ENCODE data around the gene PDE5A.

PDE5A gene

DNA sequence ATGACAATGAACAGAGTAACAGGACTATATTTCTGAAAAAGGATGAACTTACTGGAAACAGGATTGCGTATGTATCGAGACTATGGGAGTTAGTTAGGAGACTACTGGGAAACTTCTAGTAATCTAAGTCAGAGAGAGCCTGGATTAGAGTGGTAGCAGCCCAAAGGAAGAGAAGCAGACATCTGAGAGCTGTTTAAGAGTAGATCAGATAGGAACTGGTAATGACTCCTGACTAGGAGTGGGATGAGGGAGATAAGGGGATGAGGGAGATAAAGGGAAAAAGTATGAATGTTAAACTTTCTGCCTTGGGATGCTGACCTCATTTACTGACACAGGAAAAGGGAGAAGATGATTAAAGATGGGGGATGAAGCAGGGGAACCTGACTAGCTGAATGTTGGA is 116.2 kb downstream of the PDE5A start:
- H3K4me3 ChIP-seq (ENCODE audit: low read depth, low read length), result no peak overlapping the region
- TF ChIP-seq, protein P1, sequence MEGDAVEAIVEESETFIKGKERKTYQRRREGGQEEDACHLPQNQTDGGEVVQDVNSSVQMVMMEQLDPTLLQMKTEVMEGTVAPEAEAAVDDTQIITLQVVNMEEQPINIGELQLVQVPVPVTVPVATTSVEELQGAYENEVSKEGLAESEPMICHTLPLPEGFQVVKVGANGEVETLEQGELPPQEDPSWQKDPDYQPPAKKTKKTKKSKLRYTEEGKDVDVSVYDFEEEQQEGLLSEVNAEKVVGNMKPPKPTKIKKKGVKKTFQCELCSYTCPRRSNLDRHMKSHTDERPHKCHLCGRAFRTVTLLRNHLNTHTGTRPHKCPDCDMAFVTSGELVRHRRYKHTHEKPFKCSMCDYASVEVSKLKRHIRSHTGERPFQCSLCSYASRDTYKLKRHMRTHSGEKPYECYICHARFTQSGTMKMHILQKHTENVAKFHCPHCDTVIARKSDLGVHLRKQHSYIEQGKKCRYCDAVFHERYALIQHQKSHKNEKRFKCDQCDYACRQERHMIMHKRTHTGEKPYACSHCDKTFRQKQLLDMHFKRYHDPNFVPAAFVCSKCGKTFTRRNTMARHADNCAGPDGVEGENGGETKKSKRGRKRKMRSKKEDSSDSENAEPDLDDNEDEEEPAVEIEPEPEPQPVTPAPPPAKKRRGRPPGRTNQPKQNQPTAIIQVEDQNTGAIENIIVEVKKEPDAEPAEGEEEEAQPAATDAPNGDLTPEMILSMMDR (IDR thresholded peaks at IDR 0.05; ENCODE audit: control insufficient read depth, extremely low read depth, insufficient read depth), result no peak
- no peak for DNase-seq (ENCODE audit: low read depth)

DNA sequence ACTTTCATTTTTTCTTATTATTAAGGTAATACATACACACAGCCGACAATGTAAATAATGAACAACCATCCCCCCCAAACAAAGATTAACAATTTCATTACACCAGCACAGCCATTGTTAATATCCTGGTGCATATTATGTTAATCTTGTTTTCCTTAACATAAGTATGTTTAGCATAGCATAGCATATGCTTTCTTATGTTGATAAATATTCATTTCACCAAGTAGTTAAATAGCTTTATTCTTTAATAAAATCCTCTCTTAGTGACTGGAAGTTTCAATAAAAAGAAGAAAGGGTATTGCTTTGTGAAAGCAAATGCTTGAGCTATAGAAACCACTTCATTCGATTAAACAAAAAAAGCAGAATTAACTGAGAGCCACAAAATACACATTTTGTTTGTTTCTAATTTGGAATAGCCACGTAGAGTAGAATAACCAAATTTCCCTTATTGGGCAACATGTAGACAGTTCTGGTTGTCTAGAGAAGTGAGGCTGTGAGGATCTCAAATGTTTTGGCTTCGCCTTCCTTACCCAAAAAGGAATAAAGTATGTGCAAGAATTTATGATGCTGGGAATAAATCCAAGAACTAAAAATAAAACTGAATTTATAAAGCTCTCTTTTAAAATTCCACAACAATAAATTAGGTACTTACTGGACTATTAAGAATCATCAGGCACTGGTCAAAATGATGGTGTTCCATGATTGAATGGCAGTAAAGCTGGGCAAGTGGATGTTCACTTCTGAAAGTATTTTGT is 118.0 kb downstream of the PDE5A start:
- no peak overlapping the region for H3K4me3 ChIP-seq (ENCODE audit: low read depth, low read length)
- no peak for DNase-seq (ENCODE audit: low read depth)
- TF ChIP-seq, protein P1 (IDR thresholded peaks at IDR 0.05; ENCODE audit: control insufficient read depth, extremely low read depth, insufficient read depth), result no peak

DNA sequence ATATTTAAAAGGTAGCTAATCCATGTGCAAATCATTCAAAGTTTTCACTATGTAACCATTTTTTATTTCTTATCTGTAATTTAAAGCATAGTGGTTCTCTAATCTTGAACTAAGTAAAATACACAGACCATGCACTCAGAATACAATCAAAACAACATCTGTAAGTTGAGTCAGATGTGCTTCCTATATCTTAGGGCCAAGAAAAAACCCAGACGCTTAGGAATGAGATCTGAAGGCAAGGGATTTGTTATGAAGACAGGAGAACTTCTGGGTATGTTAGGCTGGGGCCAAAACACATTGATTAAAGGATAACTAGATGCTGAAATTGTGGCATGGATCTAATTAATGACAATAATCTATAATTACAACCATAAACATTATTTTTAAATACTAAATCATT is 120.3 kb downstream of the PDE5A start:
- no peak for DNase-seq (ENCODE audit: low read depth)
- TF ChIP-seq, protein P1 (IDR thresholded peaks at IDR 0.05; ENCODE audit: control insufficient read depth, extremely low read depth, insufficient read depth), result no peak
- H3K4me3 ChIP-seq (ENCODE audit: low read depth, low read length), result no peak overlapping the region

DNA sequence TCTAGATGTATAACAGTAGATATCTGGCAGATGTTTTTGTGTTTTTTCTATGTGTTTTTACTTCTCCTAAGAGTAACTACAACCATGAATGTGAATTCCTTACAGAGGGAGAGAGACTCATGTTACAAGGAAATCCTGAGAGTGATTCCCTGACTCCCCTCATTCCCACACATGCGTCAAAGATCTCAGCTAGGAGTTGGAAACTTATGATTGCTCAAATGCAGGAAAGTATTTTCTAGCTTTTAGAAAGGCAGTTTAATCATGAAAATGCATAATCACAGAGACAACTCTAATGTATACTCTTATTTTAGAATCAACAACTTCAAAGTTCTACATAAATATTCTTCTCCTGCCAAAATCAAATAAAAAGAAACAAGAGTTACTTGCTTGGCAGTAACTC is 121.8 kb downstream of the PDE5A start:
- TF ChIP-seq, protein P1 (IDR thresholded peaks at IDR 0.05; ENCODE audit: control insufficient read depth, extremely low read depth, insufficient read depth), result no peak
- no peak overlapping the region for H3K4me3 ChIP-seq (ENCODE audit: low read depth, low read length)
- DNase-seq (ENCODE audit: low read depth), result peak; percentile 19

- H3K4me3 ChIP-seq (ENCODE audit: low read depth, low read length), result no peak overlapping the region
- no peak for DNase-seq (ENCODE audit: low read depth)
- TF ChIP-seq, protein P1 (IDR thresholded peaks at IDR 0.05; ENCODE audit: control insufficient read depth, extremely low read depth, insufficient read depth), result no peak
These were observed 124.0 kb downstream of the PDE5A start for GRCh38 chr4:119504616-119505015.

DNA sequence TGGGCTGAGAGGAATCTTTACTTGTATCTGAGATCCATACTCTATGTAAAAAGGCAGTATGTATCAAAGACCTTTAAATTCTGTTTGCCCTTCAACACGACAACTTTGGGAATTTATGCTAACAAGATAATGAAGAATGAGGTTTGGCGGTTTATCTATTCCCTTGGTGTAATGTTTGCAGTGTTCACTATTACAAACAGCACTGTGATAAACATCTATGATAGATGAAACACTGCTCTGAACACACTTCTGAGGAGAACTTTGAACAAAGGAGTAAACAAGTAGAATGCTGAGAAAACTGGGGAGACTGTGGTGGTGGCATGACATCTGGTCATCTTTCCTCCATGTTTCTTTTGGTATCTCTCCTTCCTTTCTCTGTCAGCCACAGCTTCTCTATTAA is 126.9 kb downstream of the PDE5A start:
- no peak for DNase-seq (ENCODE audit: low read depth)
- TF ChIP-seq, protein P1 (IDR thresholded peaks at IDR 0.05; ENCODE audit: control insufficient read depth, extremely low read depth, insufficient read depth), result no peak
- no peak overlapping the region for H3K4me3 ChIP-seq (ENCODE audit: low read depth, low read length)

DNA sequence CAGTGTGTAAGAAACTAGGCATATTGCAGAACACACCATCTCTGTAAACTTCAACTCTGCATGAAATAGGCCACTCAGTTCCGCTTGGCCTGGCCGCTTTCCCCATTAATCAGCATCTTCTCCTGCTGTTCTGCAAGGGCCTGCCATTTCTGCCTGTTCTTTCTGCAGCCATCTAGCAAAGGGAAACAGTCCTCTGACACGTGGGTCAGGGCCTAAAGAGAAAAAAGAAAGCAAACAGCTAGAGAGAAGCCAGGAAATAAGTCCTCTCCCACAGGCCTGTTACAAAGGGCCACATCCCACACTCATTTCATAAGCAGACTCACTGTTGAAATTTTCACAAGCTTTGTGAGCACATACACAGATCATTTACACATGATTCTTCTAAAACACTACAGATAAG is 130.1 kb downstream of the PDE5A start:
- no peak for DNase-seq (ENCODE audit: low read depth)
- H3K4me3 ChIP-seq (ENCODE audit: low read depth, low read length), result no peak overlapping the region
- TF ChIP-seq, protein P1 (IDR thresholded peaks at IDR 0.05; ENCODE audit: control insufficient read depth, extremely low read depth, insufficient read depth), result no peak

Measured in LNCaP clone FGC (cell line).